Duodenal mucosa (tissue), 2 donors: ENCODE results near the gene LOXL1.
A peak's percentile ranks its signal among the peaks of the same experiment; 100 is the strongest.
"Not testable (repeated sequence)": the region's sequence is repeated elsewhere in the genome, so short reads cannot be mapped to it uniquely, and the experiment has no call there.

Experiments used
- H3K27ac ChIP-seq: one replicate; pipeline ENCODE4 v1.7.0; 2013; ENCODE audit warnings: low read depth, low read length
- H3K27me3 ChIP-seq, 2 donors: one replicate each; pipeline ENCODE4 v1.7.0; 2013; ENCODE audit warnings: low read length in 2 of 2, control low read depth in 1 of 2; ENCODE audit not compliant: insufficient read depth in 2 of 2, control insufficient read depth in 1 of 2
- H3K36me3 ChIP-seq, 2 donors: one replicate each; pipeline ENCODE4 v1.7.0; 2013; ENCODE audit warnings: low read length in 2 of 2, control low read depth in 1 of 2; ENCODE audit not compliant: insufficient read depth in 2 of 2, control insufficient read depth in 1 of 2
- H3K4me1 ChIP-seq, 2 donors: one replicate each; pipeline ENCODE4 v1.7.0; 2013; ENCODE audit warnings: low read length in 2 of 2, control low read depth in 1 of 2; ENCODE audit not compliant: insufficient read depth in 2 of 2, control insufficient read depth in 1 of 2
- H3K4me3 ChIP-seq, 2 donors: one replicate each; pipeline ENCODE4 v1.7.0; 2013; ENCODE audit warnings: low read length in 2 of 2, low read depth in 1 of 2
- H3K9ac ChIP-seq, 2 donors: one replicate each; pipeline ENCODE4 v1.7.0; 2013; ENCODE audit warnings: low read length in 2 of 2, low read depth in 1 of 2
- H3K9me3 ChIP-seq, 2 donors: one replicate each; pipeline ENCODE4 v1.7.0; 2013; ENCODE audit warnings: low read length in 2 of 2, control low read depth in 1 of 2; ENCODE audit not compliant: control insufficient read depth in 1 of 2

LOXL1 gene

GRCh38 chr15:73960472-73961070 is 34.3 kb downstream of the LOXL1 start:
- H3K27me3 ChIP-seq, H3K36me3 ChIP-seq, H3K4me3 ChIP-seq, H3K9me3 ChIP-seq, H3K27ac ChIP-seq, H3K9ac ChIP-seq: not testable (repeated sequence)
- H3K4me1 ChIP-seq, result peaks cover 13 to 18% of the 10 kb centered on the region in 2 donors

- H3K27me3 ChIP-seq, result no peaks in the 10 kb centered on the region
Measured at GRCh38 chr15:73962433-73962832, 36.2 kb downstream of the LOXL1 start.

GRCh38 chr15:73964736-73965093 is 38.5 kb downstream of the LOXL1 start:
- no peaks in the 10 kb centered on the region for H3K9me3 ChIP-seq
- peak overlapping the region; percentile 37 to 47 for H3K4me3 ChIP-seq
- H3K27ac ChIP-seq, result peak overlapping the region; percentile 33
- peaks cover 7 to 25% of the 10 kb centered on the region in 2 donors for H3K4me1 ChIP-seq
- H3K9ac ChIP-seq, result peak overlapping the region in 1 of 2 donors; percentile 14
- no peaks in the 10 kb centered on the region for H3K36me3 ChIP-seq
- no peaks in the 10 kb centered on the region for H3K27me3 ChIP-seq

More at GRCh38 chr15:73962433-73962832, 36.2 kb downstream of the LOXL1 start:
- Histone ChIP-seq H3K4me3 (no peak overlapping the region), H3K27ac (no peak overlapping the region), H3K9ac (no peak overlapping the region), H3K4me1 (peaks cover 8 to 32% of the 10 kb centered on the region in 2 donors), H3K36me3 (no peaks in the 10 kb centered on the region), H3K9me3 (no peaks in the 10 kb centered on the region)

- Histone ChIP-seq H3K36me3 (no peaks in the 10 kb centered on the region), H3K27ac (peak overlapping the region; percentile 33), H3K4me1 (peaks cover 7 to 22% of the 10 kb centered on the region in 2 donors), H3K9ac (peak overlapping the region in 1 of 2 donors; percentile 14), H3K27me3 (no peaks in the 10 kb centered on the region), H3K4me3 (peak overlapping the region; percentile 37 to 47), H3K9me3 (no peaks in the 10 kb centered on the region)
Measured at GRCh38 chr15:73965094-73965757, 39.0 kb downstream of the LOXL1 start.

GRCh38 chr15:73965758-73966113 is 39.5 kb downstream of the LOXL1 start:
- H3K9ac ChIP-seq, result no peak overlapping the region
- no peaks in the 10 kb centered on the region for H3K27me3 ChIP-seq
- H3K9me3 ChIP-seq, result no peaks in the 10 kb centered on the region
- H3K4me1 ChIP-seq, result peaks cover 7 to 22% of the 10 kb centered on the region in 2 donors
- H3K36me3 ChIP-seq, result no peaks in the 10 kb centered on the region
- H3K4me3 ChIP-seq, result no peak overlapping the region
- no peak overlapping the region for H3K27ac ChIP-seq

- no peak overlapping the region for H3K9ac ChIP-seq
- H3K4me1 ChIP-seq, result peaks cover 10 to 34% of the 10 kb centered on the region in 2 donors
- no peaks in the 10 kb centered on the region for H3K9me3 ChIP-seq
- no peaks in the 10 kb centered on the region for H3K27me3 ChIP-seq
- H3K27ac ChIP-seq, result no peak overlapping the region
- H3K4me3 ChIP-seq, result no peak overlapping the region
- H3K36me3 ChIP-seq, result no peaks in the 10 kb centered on the region
Measured at GRCh38 chr15:73968461-73968860, 42.2 kb downstream of the LOXL1 start.

- Histone ChIP-seq H3K27ac (no peak overlapping the region), H3K27me3 (no peaks in the 10 kb centered on the region), H3K4me3 (no peak overlapping the region), H3K9me3 (no peaks in the 10 kb centered on the region), H3K4me1 (peaks cover 10 to 34% of the 10 kb centered on the region in 2 donors), H3K9ac (no peak overlapping the region), H3K36me3 (no peaks in the 10 kb centered on the region)
Measured at GRCh38 chr15:73969151-73969759, 43.0 kb downstream of the LOXL1 start.

- peaks cover 8 to 12% of the 10 kb centered on the region in 2 donors for H3K4me1 ChIP-seq
- H3K27ac ChIP-seq, result no peak overlapping the region
- H3K27me3 ChIP-seq, result peaks cover 0 to 9% of the 10 kb centered on the region in 2 donors
- H3K36me3 ChIP-seq, result no peaks in the 10 kb centered on the region
- H3K4me3 ChIP-seq, result peak overlapping the region; percentile 50 to 51
- peak overlapping the region in 1 of 2 donors; percentile 38 for H3K9ac ChIP-seq
- H3K9me3 ChIP-seq, result no peaks in the 10 kb centered on the region
Measured at GRCh38 chr15:73972984-73973682, 46.9 kb downstream of the LOXL1 start.

- H3K9me3 ChIP-seq, H3K9ac ChIP-seq, H3K36me3 ChIP-seq, H3K27me3 ChIP-seq, H3K27ac ChIP-seq, H3K4me3 ChIP-seq: not testable (repeated sequence)
- H3K4me1 ChIP-seq, result peaks cover 8 to 12% of the 10 kb centered on the region in 2 donors
Measured at GRCh38 chr15:73973683-73974200, 47.5 kb downstream of the LOXL1 start.
